HEK293 (cell line): ENCODE results near the gene C3.

Experiments
- CTCF ChIA-PET: fragments of 350-600 bp; formaldehyde crosslinking; extraction: SDS; loops from one replicate; lab custom pipeline; 2021; ENCODE audit warnings: antibody characterized with exemption; lab: Yijun Ruan, JAX
- POLR2A ChIA-PET: fragments of 300-600 bp; formaldehyde crosslinking; extraction: SDS; loops from one replicate; lab custom pipeline; 2020; ENCODE audit warnings: antibody characterized with exemption, inconsistent platforms; lab: Yijun Ruan, JAX
- H3K27ac ChIP-seq: fragments of 200-500 bp; sonication (Bioruptor generic); 2 replicates; pipeline ENCODE4 v1.5.1; 2014; ENCODE audit warnings: low read depth, low read length, control low read depth, inconsistent platforms; ENCODE audit errors: extremely low read depth
- H3K36me3 ChIP-seq, 2 experiments: fragments of 200-500 bp in 1 of 2; sonication (Bioruptor generic) in 1 of 2; 1 replicate in 1 of 2; 2 replicates in 1 of 2; pipeline ENCODE4 v1.5.1; 2014 to 2017; ENCODE audit warnings: inconsistent platforms in 2 of 2, low read length in 2 of 2; ENCODE audit not compliant: control insufficient read depth in 2 of 2, insufficient read depth in 1 of 2
- H3K4me1 ChIP-seq: fragments of 200-500 bp; sonication (Bioruptor generic); 2 replicates; pipeline ENCODE4 v1.5.1; 2014; ENCODE audit warnings: mild to moderate bottlenecking, low read length, inconsistent platforms; ENCODE audit not compliant: control insufficient read depth, insufficient read depth
- H3K4me3 ChIP-seq: 2 replicates; pipeline ENCODE4 v1.5.1; 2011; ENCODE audit warnings: low read depth, mild to moderate bottlenecking, control low read depth, low read length, moderate library complexity
- H3K9me3 ChIP-seq: fragments of 200-500 bp; sonication (Bioruptor generic); 2 replicates; pipeline ENCODE4 v1.5.1; 2014; ENCODE audit warnings: low read depth, low read length, inconsistent platforms; ENCODE audit not compliant: control insufficient read depth, insufficient read depth
- EGR2 ChIP-seq: fragments of 450-650 bp; formaldehyde crosslinking; IDR thresholded peaks from 2 replicates; pipeline ENCODE4 v1.5.1; 2016; ENCODE audit warnings: low read depth, missing biosample characterization, missing genetic modification characterization
- GLIS2 ChIP-seq: fragments of 450-650 bp; formaldehyde crosslinking; IDR thresholded peaks from 2 replicates; pipeline ENCODE4 v1.5.1; 2016; ENCODE audit warnings: missing biosample characterization, missing genetic modification characterization
- KLF10 ChIP-seq: fragments of 450-650 bp; IDR thresholded peaks from 2 replicates; pipeline ENCODE4 v1.5.1; 2018; ENCODE audit warnings: missing biosample characterization, mild to moderate bottlenecking, missing genetic modification characterization
- SP3 ChIP-seq: fragments of 450-650 bp; formaldehyde crosslinking; IDR thresholded peaks from 2 replicates; pipeline ENCODE4 v1.5.1; 2016; ENCODE audit warnings: missing biosample characterization, missing genetic modification characterization
- SP7 ChIP-seq: fragments of 450-650 bp; formaldehyde crosslinking; IDR thresholded peaks from 2 replicates; pipeline ENCODE4 v1.5.1; 2016; ENCODE audit warnings: missing biosample characterization, missing genetic modification characterization
- ZBTB7A ChIP-seq: fragments of 450-650 bp; formaldehyde crosslinking; IDR thresholded peaks from 2 replicates; pipeline ENCODE4 v1.5.1; 2016; ENCODE audit warnings: low read depth, missing biosample characterization, missing genetic modification characterization
- ZNF146 ChIP-seq: fragments of 450-650 bp; formaldehyde crosslinking; IDR thresholded peaks from 2 replicates; pipeline ENCODE4 v1.5.1; 2016; ENCODE audit warnings: missing biosample characterization, missing genetic modification characterization
- ZNF221 ChIP-seq: fragments of 450-650 bp; formaldehyde crosslinking; IDR thresholded peaks from 2 replicates; pipeline ENCODE4 v1.5.1; 2017; ENCODE audit warnings: missing biosample characterization, missing genetic modification characterization, borderline replicate concordance
- ZNF473 ChIP-seq: fragments of 450-650 bp; formaldehyde crosslinking; IDR thresholded peaks from 2 replicates; pipeline ENCODE4 v1.5.1; 2017; ENCODE audit warnings: missing biosample characterization, missing genetic modification characterization
- ZNF544 ChIP-seq: fragments of 450-650 bp; formaldehyde crosslinking; IDR thresholded peaks from 2 replicates; pipeline ENCODE4 v1.5.0; 2017; ENCODE audit warnings: missing biosample characterization, missing genetic modification characterization
- ZNF561 ChIP-seq: fragments of 450-650 bp; IDR thresholded peaks from 2 replicates; pipeline ENCODE4 v1.5.1; 2018; ENCODE audit warnings: missing biosample characterization, missing genetic modification characterization, borderline replicate concordance
- ZNF621 ChIP-seq: fragments of 450-650 bp; formaldehyde crosslinking; IDR thresholded peaks from 2 replicates; pipeline ENCODE4 v1.5.1; 2017; ENCODE audit warnings: missing biosample characterization, missing genetic modification characterization
- ZNF623 ChIP-seq: fragments of 450-650 bp; formaldehyde crosslinking; IDR thresholded peaks from 2 replicates; pipeline ENCODE4 v1.5.1; 2016; ENCODE audit warnings: missing biosample characterization, missing genetic modification characterization
- ZNF624 ChIP-seq: fragments of 450-650 bp; formaldehyde crosslinking; IDR thresholded peaks from 2 replicates; pipeline ENCODE4 v1.5.1; 2017; ENCODE audit warnings: missing biosample characterization, missing genetic modification characterization
- ZNF654 ChIP-seq: fragments of 450-650 bp; formaldehyde crosslinking; IDR thresholded peaks from 2 replicates; pipeline ENCODE4 v1.5.1; 2016; ENCODE audit warnings: low read depth, missing biosample characterization, missing genetic modification characterization
- ZNF677 ChIP-seq: fragments of 450-650 bp; IDR thresholded peaks from 2 replicates; pipeline ENCODE4 v1.5.0; 2018; ENCODE audit warnings: missing biosample characterization, mild to moderate bottlenecking, missing genetic modification characterization, moderate library complexity
- ZNF747 ChIP-seq: fragments of 450-650 bp; formaldehyde crosslinking; IDR thresholded peaks from 2 replicates; pipeline ENCODE4 v1.5.1; 2016; ENCODE audit warnings: missing biosample characterization, missing genetic modification characterization
- ZXDB ChIP-seq: fragments of 450-650 bp; formaldehyde crosslinking; IDR thresholded peaks from 2 replicates; pipeline ENCODE4 v1.5.1; 2016; ENCODE audit warnings: missing biosample characterization, missing genetic modification characterization
- TF ChIP-seq, protein P1 (sequence below): fragments of 450-650 bp; formaldehyde crosslinking; IDR thresholded peaks from 2 replicates; pipeline ENCODE4 v1.5.1; 2016; ENCODE audit warnings: missing biosample characterization, missing genetic modification characterization
- TF ChIP-seq, protein P2 (sequence below): fragments of 450-650 bp; formaldehyde crosslinking; IDR thresholded peaks from 2 replicates; pipeline ENCODE4 v1.5.1; 2017; ENCODE audit warnings: missing biosample characterization, missing genetic modification characterization
- TF ChIP-seq, protein P3 (sequence below): fragments of 450-650 bp; formaldehyde crosslinking; IDR thresholded peaks from 2 replicates; pipeline ENCODE4 v1.5.1; 2017; ENCODE audit warnings: missing biosample characterization, missing genetic modification characterization
- TF ChIP-seq, protein P4 (sequence below): fragments of 450-650 bp; formaldehyde crosslinking; IDR thresholded peaks from 2 replicates; pipeline ENCODE4 v1.5.1; 2016; ENCODE audit warnings: missing biosample characterization, missing genetic modification characterization

Gene C3

DNA sequence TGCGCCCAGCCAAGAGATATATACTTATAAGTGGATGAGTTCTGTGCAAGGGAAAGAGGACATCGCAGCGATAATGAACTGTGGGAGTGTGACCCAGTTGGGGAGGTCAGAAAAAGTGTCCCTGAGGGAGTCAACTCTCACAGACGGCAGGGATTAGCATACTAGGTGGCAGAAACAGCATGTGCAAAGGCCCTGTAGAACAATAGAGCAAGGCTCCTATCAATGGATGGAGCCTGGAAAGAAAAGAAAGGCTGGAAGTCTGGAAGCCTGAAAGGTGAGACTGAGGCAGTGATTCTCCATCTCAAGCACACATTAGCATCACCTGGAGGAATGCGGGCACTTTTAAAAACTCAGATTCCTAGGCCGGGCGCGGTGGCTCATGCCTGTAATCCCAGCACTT lies 29.1 kb downstream of the C3 start:
- no peak for TF ChIP-seq ZNF544 (tag by site-specific recombination)
- peak; percentile 53 for TF ChIP-seq ZNF623 (tag by site-specific recombination)
- H3K27ac ChIP-seq = no peak overlapping the region
- CTCF ChIA-PET = interaction anchor here (0.6 kb wide), 1 partner anchor 12 kb away, joined by 4 read pairs; no protein-coding TSS in a partner anchor
- H3K36me3 ChIP-seq = no peaks in the 10 kb centered on the region
- no peaks in the 10 kb centered on the region for H3K4me1 ChIP-seq
- POLR2A ChIA-PET = no interaction called here
- H3K9me3 ChIP-seq = no peaks in the 10 kb centered on the region
- H3K4me3 ChIP-seq = no peak overlapping the region

DNA sequence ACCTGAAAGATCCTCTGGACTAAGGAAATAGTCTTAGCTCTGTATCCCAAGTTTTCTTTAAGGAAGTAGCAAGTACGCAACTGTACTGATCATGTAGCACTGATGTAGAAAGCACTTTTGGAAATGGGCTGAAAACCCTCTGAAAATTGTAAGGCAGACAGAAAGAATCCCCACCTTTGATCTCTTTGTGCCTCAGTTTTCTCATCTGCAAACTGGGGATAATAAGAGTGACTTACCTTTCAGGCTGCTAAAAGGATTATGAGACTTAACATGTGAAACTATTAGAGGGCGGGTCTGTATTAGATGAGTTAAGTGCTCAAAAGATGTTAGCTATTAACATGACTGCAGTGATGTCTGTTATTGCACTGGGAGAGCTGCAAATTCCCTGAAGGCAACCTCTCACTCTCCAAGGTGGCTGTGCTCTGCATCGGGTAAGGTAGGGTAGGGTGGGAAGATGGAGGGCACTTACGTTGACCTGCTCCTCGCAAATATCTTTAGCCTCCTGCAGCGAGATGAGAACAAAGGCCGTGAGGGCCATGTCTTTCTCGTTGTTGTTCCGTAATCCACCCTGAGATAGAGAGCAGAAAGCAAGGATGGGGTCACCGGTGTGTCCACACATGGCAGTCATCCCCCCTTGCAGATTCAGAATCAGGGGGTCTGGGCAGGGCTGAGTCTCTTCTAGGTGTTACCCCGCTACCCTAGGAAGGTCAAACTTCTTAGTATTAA lies 30.1 kb downstream of the C3 start:
- H3K36me3 ChIP-seq = no peaks in the 10 kb centered on the region
- no peak overlapping the region for H3K27ac ChIP-seq
- no peak overlapping the region for H3K4me3 ChIP-seq
- ChIA-PET CTCF (interaction anchor here (0.5 to 0.7 kb wide), 2 partner anchors 19 to 109 kb away, joined by 4 to 5 read pairs; no protein-coding TSS in a partner anchor), POLR2A (no interaction called here)
- H3K4me1 ChIP-seq = no peaks in the 10 kb centered on the region
- H3K9me3 ChIP-seq = no peaks in the 10 kb centered on the region
- no peak for TF ChIP-seq ZNF621
- TF ChIP-seq, protein P1, sequence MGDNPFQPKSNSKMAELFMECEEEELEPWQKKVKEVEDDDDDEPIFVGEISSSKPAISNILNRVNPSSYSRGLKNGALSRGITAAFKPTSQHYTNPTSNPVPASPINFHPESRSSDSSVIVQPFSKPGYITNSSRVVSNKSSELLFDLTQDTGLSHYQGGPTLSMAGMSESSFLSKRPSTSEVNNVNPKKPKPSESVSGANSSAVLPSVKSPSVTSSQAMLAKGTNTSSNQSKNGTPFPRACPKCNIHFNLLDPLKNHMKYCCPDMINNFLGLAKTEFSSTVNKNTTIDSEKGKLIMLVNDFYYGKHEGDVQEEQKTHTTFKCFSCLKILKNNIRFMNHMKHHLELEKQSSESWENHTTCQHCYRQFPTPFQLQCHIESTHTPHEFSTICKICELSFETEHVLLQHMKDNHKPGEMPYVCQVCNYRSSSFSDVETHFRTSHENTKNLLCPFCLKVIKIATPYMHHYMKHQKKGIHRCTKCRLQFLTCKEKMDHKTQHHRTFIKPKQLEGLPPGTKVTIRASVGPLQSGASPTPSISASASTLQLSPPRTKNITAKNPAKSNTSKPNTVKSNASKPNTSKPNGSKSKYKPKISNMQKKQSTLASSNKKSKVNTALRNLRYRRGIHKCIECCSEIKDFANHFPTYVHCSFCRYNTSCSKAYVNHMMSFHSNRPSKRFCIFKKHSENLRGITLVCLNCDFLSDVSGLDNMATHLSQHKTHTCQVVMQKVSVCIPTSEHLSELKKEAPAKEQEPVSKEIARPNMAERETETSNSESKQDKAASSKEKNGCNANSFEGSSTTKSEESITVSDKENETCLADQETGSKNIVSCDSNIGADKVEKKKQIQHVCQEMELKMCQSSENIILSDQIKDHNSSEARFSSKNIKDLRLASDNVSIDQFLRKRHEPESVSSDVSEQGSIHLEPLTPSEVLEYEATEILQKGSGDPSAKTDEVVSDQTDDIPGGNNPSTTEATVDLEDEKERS (tag by site-specific recombination) = no peak
- TF ChIP-seq ZXDB (tag by site-specific recombination) = no peak
- TF ChIP-seq, protein P2, sequence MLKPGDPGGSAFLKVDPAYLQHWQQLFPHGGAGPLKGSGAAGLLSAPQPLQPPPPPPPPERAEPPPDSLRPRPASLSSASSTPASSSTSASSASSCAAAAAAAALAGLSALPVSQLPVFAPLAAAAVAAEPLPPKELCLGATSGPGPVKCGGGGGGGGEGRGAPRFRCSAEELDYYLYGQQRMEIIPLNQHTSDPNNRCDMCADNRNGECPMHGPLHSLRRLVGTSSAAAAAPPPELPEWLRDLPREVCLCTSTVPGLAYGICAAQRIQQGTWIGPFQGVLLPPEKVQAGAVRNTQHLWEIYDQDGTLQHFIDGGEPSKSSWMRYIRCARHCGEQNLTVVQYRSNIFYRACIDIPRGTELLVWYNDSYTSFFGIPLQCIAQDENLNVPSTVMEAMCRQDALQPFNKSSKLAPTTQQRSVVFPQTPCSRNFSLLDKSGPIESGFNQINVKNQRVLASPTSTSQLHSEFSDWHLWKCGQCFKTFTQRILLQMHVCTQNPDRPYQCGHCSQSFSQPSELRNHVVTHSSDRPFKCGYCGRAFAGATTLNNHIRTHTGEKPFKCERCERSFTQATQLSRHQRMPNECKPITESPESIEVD (tag by site-specific recombination) = no peak
- TF ChIP-seq ZBTB7A = no peak
- no peak for TF ChIP-seq ZNF747
- TF ChIP-seq EGR2 (tag by site-specific recombination) = no peak
- TF ChIP-seq ZNF624 (tag by site-specific recombination) = no peak
- TF ChIP-seq ZNF146 (tag by site-specific recombination) = no peak
- TF ChIP-seq, protein P3, sequence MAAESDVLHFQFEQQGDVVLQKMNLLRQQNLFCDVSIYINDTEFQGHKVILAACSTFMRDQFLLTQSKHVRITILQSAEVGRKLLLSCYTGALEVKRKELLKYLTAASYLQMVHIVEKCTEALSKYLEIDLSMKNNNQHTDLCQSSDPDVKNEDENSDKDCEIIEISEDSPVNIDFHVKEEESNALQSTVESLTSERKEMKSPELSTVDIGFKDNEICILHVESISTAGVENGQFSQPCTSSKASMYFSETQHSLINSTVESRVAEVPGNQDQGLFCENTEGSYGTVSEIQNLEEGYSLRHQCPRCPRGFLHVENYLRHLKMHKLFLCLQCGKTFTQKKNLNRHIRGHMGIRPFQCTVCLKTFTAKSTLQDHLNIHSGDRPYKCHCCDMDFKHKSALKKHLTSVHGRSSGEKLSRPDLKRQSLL (tag by site-specific recombination) = no peak
- no peak for TF ChIP-seq KLF10 (tag by site-specific recombination)
- no peak for TF ChIP-seq GLIS2
- no peak for TF ChIP-seq SP7 (tag by site-specific recombination)
- TF ChIP-seq SP3 (tag by site-specific recombination) = no peak
- TF ChIP-seq ZNF654 (tag by site-specific recombination) = no peak
- no peak for TF ChIP-seq ZNF561 (tag by site-specific recombination)
- TF ChIP-seq ZNF221 (tag by site-specific recombination) = no peak
- TF ChIP-seq, protein P4, sequence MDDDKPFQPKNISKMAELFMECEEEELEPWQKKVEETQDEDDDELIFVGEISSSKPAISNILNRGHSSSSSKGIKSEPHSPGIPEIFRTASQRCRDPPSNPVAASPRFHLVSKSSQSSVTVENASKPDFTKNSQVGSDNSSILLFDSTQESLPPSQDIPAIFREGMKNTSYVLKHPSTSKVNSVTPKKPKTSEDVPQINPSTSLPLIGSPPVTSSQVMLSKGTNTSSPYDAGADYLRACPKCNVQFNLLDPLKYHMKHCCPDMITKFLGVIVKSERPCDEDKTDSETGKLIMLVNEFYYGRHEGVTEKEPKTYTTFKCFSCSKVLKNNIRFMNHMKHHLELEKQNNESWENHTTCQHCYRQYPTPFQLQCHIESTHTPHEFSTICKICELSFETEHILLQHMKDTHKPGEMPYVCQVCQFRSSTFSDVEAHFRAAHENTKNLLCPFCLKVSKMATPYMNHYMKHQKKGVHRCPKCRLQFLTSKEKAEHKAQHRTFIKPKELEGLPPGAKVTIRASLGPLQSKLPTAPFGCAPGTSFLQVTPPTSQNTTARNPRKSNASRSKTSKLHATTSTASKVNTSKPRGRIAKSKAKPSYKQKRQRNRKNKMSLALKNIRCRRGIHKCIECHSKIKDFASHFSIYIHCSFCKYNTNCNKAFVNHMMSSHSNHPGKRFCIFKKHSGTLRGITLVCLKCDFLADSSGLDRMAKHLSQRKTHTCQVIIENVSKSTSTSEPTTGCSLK = no peak
- no peak for TF ChIP-seq ZNF473 (tag by site-specific recombination)
- TF ChIP-seq ZNF677 (tag by site-specific recombination) = no peak
